Cerebellar nuclear complex (tissue), 1 donor: Measurements from ENCODE around the gene PNMA6E.
A peak's percentile ranks its signal among the peaks of the same experiment; 100 is the strongest.

Experiments used
- DNase-seq, 2 experiments: peaks; one replicate each; lab custom pipeline; 2025; lab: John Stamatoyannopoulos, UW

Gene PNMA6E

GRCh38 chrX:153401133-153401764 lies at the start of gene PNMA6E:
Gene PNMA6E, minus strand, starts transcription at chrX:153401350. Its CDS starts 2,501 bp downstream, at chrX:153398849.
- DNase-seq: no peak

- DNase-seq: no peak
Observed at GRCh38 chrX:153450949-153451277, 49.8 kb upstream of the PNMA6E start.

GRCh38 chrX:153450114-153450948 lies 49.2 kb upstream of the PNMA6E start:
- no peak for DNase-seq

- no peak for DNase-seq
Observed at GRCh38 chrX:153449368-153450113, 48.4 kb upstream of the PNMA6E start.

- DNase-seq: no peak
Observed at GRCh38 chrX:153448556-153449367, 47.6 kb upstream of the PNMA6E start.

DNA sequence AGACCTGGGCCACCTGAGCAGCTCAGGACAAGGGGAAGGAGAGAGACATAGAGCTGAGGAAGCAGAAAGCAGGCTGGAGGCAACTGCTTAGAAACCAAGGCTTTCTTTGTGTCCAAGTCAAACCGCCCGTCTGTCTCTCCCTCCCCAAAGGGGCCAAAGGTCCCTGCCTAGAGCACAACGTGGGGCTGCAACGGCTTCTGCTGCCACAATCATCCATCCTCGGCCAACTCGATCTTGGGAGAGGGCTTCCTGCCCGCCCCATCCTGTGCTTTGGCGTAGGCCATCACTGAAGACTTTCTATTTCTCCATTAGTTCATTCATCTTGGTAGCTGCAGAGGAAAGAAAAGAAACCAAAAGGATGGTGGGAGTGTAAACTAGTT lies 46.4 kb upstream of the PNMA6E start:
- DNase-seq: no peak

DNA sequence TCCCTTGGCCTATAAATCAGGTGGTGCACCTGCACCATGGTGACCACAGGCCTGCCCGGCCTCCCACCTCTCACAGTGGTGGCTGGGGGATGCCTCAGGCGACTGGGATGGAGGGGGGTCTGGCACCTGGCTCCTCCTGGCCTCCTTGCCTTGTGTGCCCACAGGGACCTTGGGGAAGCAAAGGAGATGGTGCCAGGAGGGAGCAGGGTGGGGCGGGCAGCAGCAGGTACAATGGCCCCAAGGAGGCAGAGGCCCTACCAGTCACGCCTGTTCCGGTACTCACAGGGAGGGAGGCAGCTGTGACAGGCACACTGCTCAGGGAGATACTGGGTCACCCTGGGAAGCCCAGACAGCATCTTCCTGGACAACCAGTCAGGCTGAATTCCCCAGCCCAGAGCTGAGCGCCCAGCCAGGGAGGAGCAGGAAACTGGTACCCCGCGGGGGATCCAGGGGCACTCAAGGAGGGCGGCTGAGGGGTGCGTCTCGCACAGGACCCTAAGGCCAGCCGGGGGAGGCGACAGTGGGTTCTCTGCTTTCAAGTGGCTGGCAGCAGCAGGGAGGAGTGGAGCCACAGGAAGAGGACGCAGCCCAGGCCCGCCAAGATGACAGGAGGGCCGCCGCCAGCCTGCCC lies 45.9 kb upstream of the PNMA6E start:
- no peak for DNase-seq

DNA sequence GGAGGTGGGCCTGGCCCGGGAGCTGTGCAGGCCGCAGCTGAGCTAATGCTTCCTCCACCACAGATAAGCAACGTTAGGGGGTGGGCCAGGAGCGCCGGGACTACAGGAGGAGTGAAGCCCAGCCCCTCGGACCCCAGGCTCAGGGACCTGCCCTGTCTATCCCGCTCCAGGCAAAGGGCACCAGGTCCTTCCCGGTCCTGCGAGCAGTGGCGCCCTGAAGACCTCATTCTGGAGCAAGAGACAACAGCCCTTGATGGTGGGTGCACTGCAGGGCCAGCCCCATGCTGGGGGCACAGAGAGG lies 45.4 kb upstream of the PNMA6E start:
- DNase-seq: no peak

DNA sequence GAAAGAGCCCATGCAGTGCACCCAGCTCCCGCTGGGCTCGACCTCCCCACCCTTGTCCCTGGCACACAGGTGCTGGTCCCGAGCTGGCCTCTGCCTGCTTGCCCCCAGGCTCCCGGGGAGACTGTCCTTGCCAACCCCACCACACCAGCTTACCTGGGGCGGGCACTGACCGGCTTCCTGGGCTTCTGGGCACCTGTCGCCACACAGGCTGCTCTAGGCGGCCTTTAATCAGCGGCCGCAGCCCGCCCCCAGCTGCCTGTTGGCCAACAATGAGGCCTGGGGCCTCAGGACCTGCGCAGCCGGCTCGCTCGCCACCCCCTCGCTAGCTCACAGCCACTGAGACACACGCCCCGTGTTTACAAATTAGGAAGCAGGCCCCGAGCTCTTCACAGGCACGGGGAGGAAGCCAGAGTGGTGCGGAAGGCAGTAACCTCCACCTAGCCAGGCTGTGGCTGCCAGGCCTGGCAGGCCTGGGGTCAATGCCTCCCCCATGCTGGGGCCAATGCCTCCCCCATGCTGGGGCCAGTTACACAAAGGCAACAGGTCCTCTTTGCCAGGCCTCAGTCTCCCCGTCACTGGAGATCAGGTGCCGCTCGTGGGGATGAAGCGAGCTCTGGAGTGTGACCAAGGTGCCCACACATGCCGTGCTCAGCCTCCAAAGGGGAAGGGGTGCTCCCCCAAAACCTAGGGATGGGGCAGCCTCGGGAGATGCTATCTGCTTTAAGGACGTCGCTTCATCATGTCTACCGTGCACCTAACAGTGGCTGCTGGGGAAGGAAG lies 44.9 kb upstream of the PNMA6E start, which contains the start of gene TREX2:
Gene TREX2 (minus strand): TSS at position 201 of the 780 bp plus-strand sequence. CDS start 626 bp downstream, outside the sequence.
- no peak for DNase-seq

- no peak for DNase-seq
Observed at GRCh38 chrX:153445106-153445855, 44.1 kb upstream of the PNMA6E start.

DNA sequence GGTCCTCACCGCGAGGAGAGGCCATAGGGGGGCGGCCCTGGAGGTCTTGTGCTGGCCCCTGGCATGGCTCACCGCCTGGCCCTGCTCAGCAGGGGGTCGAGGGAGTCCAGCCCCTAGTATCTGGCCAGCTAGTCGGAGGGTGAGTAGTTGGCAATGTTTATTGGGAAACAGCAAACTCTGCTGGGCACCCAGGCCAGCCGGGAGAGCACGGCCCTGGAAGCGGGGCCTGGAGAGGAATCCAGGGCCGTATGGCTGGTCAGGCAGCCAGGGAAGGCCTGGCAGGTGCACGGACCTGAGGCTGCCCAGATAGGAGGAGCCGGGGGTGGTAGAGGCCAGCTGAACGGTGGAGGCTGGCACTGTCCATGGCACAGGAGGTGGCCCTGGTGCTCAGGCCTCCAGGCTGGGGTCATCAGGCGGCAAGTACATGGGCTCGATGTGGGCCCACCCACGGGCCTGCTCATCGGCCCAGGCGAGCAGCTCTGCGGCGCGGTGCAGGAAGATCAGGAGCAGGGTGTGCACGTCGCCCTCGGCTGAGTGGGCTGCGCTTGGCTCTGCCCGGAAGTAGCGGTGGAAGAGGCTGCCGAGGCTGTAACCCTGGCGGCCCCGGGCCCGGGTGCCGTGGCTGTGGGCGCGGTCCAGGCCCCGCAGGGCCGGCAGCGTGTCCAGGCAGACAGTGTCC lies 43.3 kb upstream of the PNMA6E start:
- DNase-seq: no peak

DNA sequence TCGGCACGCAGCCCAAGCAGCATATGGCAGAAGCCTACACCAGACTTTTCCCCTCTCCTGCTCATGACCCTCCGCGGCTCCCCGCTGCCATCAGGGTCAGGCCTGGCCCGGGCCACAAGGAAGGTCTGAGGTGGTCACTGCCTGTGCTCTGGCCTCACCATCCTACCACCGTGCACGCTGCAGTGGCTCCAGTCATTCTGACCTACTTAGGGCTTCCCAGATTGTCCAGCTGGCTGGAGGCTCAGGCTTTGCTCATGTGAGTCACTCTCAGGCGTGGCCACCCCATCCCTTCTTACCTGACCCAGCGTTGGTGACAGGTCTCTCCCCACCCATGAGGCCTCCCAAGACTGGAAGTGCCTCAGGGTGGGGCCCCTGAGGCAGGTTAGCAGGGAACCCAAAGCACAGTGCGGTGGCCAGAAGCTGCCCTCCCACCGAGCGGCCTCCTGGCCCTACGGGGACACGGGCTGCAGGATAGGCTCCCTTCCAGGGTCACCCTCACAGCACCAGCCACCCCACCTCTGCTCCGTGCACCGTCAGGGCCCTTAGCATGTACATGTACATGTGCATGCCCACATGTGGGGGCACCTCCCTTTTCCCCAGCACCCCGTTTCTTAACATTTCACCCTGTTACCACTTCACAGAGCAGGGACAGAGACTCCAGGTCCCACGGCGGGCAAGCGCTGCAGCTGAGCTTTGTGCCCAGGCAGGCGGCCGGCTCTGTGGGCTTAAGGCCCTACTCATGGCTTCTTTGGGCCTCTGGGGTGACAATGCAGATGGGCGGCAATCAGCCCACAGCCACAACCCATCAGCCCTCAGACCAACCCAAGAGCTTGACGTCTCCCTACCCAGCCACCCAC lies 42.6 kb upstream of the PNMA6E start:
- peak in 1 of 2 experiments; percentile 14 for DNase-seq

DNA sequence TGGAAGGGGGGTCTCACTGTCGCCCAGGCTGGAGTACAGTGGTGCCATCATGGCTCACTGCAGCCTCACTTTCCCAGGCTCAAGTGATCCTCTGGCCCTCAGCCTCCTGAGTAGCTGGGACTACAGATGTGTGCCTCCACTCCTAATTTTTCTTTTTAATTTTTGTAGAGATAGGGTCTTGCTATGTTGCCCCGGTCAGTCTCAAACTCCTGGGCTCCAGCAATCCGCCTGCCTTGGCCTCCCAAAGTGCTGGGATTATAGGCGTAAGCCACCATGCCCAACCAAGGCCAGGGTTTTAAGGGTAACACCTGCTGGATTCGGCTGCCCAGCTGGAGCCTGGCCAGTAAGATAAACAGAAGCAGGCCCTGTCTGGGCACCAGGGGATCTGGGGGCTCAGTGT lies 41.3 kb upstream of the PNMA6E start:
- DNase-seq: no peak

GRCh38 chrX:153441981-153442380 lies 40.8 kb upstream of the PNMA6E start:
- no peak for DNase-seq

- no peak for DNase-seq
Observed at GRCh38 chrX:153441296-153441695, 40.1 kb upstream of the PNMA6E start.

GRCh38 chrX:153440556-153441135 lies 39.5 kb upstream of the PNMA6E start:
- no peak for DNase-seq

DNA sequence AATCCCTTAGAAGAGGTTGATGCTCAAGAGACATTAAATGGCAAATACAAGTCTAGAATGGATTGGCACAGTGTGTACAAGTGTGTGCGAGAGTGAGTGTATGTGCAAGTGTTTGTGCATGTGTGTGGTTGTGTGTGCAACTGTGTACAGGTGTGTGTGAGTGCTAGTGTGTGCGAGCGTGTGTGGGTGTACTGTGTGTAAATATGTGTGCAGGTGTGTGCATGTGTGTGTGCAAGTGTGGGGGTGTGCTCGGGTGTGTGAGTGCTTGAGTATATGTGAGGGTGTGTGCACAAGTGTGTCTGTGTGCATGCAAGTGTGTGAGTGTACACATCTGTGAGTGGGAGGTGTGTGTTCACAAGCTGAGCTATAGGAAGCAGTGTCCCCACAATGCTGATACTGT lies 38.8 kb upstream of the PNMA6E start:
- no peak for DNase-seq

DNA sequence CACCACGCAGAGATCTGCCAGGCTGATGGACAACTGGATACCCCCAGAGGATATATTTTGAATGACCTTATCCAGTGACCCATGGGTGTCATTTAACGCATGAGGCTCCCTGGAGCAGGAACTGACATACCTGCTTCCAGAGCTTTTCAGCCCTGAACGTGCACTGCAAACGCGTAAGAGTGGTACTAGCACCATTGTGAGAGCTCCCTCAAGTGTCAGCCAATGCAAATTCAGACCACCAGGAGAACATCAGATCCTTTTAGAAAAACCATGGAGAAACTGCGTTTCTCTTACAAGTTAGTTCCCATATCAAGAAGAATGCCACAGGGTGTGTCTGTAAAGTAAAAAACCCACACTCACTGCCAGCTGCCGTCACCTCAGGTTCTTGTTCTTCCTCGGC lies 37.4 kb upstream of the PNMA6E start:
- DNase-seq: no peak
